GM19043 (cell line): ENCODE data around the gene JAM3.

Experiments
- ATAC-seq: cut with Tn5 transposase; IDR thresholded peaks from one replicate; pipeline ENCODE4 v1.9.1; 2021; ENCODE audit warnings: low read depth; ENCODE audit not compliant: unreplicated experiment

JAM3 gene

GRCh38 chr11:134140961-134141490 is 72.2 kb downstream of the JAM3 start:
- ATAC-seq: no peak

GRCh38 chr11:134142536-134142935 is 73.7 kb downstream of the JAM3 start:
- ATAC-seq: no peak

GRCh38 chr11:134143801-134144200 is 74.9 kb downstream of the JAM3 start:
- ATAC-seq: no peak

- no peak for ATAC-seq
These were observed 75.9 kb downstream of the JAM3 start for GRCh38 chr11:134144744-134145143.

GRCh38 chr11:134145715-134146114 is 76.8 kb downstream of the JAM3 start:
- no peak for ATAC-seq

GRCh38 chr11:134146598-134146997 is 77.7 kb downstream of the JAM3 start:
- ATAC-seq: no peak

GRCh38 chr11:134149371-134149770 is 80.5 kb downstream of the JAM3 start:
- ATAC-seq: no peak

- no peak for ATAC-seq
These were observed 81.5 kb downstream of the JAM3 start for GRCh38 chr11:134150195-134150903.

GRCh38 chr11:134151083-134151747 is 82.3 kb downstream of the JAM3 start:
- ATAC-seq: no peak

GRCh38 chr11:134152696-134153095 is 83.8 kb downstream of the JAM3 start:
- ATAC-seq: no peak

- ATAC-seq: no peak
These were observed 84.5 kb downstream of the JAM3 start for GRCh38 chr11:134153147-134153905.

- no peak for ATAC-seq
These were observed 85.6 kb downstream of the JAM3 start for GRCh38 chr11:134154441-134154840.

GRCh38 chr11:134155456-134155855 is 86.6 kb downstream of the JAM3 start:
- ATAC-seq: no peak

- no peak for ATAC-seq
These were observed 87.3 kb downstream of the JAM3 start for GRCh38 chr11:134155946-134156865.

- ATAC-seq: no peak
These were observed 88.6 kb downstream of the JAM3 start for GRCh38 chr11:134157451-134157850.

- no peak for ATAC-seq
These were observed 89.2 kb downstream of the JAM3 start for GRCh38 chr11:134158023-134158422.

GRCh38 chr11:134159652-134160051 is 90.8 kb downstream of the JAM3 start:
- no peak for ATAC-seq

GRCh38 chr11:134164490-134165370 is 95.9 kb downstream of the JAM3 start:
- ATAC-seq: no peak

GRCh38 chr11:134170177-134170918 is 101.5 kb downstream of the JAM3 start:
- no peak for ATAC-seq
